Stimulated activated CD4-positive, alpha-beta T cell treated with anti-CD3 and anti-CD28 coated beads, TNF-alpha, amount 100 ng/mL, for 24 hours (primary cell): ENCODE results near the gene PTPRM.

Experiments used
- DNase-seq, 3 experiments: peaks; one replicate each; pipeline ENCODE4 v3.0.0-alpha.2; 2020; ENCODE audit warnings: low read depth in 3 of 3

The PTPRM gene

DNA sequence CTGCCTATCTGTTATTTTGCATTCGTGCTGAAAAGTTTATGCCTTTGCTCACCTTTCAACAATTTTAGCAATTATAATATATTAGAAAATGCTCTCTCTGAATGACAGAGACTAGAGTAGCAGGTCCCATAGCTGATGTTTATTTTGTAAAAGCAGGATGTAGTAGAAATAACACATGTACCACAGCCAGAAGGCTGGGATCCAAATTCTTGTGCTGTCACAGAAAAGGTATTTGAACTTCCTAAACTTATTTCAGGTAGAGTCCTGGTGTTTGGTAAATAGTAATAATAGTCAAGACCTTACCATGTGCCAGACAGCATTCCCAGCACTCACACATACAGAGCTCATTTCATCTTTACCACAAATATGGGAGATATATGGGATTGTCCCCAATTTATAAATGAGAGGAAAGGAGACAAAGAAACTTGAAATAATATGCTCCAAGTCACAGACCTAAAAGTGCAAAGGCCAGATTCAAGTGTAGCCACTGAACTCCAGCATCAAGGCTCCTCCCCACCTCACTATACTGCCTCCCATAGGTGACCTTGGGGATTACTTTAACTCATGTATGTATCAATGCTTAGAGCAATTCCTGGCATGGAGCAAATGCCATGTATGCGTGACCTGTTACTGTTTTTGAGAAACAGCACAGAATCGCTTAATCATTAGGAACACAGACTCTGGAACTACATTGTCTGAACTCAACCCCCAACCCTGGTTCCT is 757.4 kb downstream of the PTPRM start:
- no peak for DNase-seq

DNA sequence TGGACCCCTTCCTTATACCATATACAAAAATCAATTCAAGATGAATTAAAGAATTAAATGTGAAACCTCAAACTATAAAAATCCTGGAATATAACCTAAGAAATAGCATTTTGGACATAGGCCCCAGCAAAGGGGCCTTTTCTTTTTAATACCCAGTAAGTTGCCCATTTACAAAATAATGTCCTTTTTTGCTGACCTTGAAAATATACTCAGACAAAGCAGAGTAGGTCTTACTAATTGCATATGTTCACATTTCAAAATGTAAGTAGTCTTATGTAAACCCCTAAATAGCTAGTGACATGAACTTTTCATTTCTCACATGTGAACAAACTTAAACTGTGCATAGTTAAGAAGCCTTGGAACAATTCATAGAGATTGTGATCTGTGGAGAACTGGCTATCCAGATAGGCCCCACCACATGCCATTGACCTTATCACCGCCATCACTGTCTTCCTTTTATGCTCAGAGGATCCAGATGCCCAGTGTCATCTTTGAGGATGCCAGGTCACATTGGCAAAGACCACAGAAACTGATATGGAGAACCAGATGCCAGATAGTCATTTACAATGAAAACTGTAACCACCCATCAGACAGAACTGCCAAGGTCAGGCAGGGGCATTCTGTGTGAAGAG is 759.8 kb downstream of the PTPRM start:
- no peak for DNase-seq

DNA sequence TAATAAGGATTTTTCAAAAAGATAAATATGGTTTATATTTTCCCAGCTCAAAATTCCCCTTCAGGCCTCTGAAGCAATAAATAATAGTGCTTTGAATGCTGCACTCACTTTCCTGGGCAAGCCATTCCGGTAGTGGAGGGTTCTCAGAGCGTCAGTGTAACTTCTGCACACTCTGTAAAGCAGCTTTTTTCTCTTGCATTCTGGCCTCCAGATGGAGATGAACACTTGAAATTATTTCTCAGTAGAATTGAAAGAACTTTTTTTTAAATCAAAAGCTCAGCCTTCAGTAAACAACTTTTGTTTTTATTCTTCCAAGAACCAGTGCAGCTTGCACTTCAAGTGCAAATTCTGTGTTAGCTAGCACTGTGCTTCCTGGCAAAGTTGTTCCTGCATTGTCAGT is 761.0 kb downstream of the PTPRM start:
- DNase-seq = no peak

DNA sequence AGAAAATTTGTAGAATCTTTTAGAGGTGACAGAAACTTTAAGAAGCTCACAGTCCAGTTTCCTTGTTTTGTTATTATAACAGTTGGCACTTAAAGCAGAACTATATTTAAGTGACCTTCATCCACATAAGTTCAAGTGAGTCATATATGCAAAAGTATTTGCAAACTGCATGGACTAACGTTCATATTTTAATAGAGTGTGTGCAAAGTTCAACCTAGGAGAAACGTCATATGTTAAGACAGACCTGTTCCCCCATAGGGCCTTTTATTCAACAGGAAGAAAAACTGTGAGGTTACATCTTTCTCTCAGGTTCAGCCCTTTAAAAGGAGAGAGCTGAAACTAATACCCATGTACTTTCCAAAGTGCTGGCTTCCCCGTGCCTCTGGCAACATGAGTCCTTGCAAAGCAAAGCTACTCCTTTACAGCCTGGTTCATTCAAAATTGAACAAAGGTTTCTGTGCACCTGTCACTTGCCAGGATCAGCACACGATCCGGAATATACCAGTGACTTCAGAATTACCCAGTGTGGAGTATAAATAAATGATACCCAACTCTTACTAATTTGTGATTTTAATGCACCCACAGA is 762.2 kb downstream of the PTPRM start:
- DNase-seq = no peak

DNA sequence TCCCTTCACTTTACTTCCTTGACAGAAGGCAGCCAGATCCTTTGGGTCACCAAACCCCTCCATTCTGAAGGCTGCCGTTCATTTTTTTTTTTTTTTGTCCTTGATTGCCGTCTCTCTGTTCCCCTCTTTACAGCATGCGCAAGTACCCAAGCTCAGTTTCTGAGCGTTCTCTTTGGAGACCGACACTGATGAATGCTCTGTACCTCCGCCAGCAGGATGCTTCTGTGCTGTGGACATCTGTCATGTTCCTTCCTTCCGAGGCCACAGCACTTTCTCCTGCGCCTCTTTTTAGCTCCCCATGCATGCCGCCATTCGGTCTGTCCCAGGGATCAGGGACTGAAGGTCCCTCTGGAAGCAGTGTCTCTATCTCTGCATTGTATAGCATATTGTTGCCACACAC is 763.5 kb downstream of the PTPRM start:
- DNase-seq = no peak

DNA sequence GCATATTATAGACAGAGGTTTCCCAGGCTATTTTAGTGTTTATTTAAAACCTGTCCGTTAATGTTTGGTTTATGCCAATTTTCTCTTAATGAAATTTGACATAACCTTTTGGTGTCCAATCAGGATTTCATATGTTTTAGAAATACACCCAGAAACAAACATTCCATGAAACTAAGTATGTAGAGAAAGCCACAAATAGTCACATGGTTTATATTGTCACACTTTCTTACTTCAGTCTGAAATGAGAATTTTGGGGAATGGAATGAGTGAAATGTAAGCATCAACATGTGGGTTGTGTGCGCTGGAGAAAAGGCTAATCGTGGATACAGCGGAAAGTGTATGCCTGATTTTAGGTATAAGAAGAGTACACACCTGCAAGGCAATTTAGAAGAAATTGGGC is 765.2 kb downstream of the PTPRM start:
- no peak for DNase-seq

DNA sequence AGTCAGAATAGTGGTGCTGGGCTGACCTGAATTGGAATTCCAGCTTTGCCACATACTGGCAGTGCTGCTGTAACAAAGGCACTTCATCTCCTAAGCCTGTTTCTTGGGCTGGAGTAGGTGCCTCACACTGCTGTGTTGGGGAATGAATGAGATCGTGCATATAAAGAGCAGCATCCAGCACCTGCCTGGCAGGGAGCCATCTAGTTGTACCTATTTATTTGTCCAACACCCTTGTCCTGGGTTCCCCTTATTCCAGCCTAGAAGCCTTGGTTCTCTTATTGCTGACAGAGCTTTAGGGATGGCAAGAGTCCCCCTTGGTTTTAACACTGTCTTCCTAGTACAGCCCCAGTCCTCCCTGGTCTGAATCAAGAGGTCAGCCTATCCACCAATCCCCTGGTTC is 766.8 kb downstream of the PTPRM start:
- no peak for DNase-seq

DNA sequence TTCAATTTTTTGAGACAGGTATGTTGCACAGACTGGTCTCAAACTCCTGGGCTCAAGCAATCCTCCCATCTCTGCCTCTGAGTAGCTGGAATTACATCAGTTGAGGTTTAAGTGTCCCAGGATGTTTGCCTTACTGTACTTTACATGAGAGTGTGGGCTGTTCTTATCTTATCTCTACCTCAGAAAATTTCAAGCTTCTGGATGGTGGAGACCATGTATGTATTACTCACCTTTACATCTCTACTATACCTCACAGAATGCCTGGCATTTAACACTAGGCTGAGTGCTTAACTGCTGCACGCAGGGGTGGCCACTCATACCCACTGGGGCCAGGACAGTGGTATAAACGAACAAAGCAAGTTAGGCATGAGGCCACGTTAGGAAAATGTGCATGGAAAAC is 770.1 kb downstream of the PTPRM start:
- DNase-seq = no peak

DNA sequence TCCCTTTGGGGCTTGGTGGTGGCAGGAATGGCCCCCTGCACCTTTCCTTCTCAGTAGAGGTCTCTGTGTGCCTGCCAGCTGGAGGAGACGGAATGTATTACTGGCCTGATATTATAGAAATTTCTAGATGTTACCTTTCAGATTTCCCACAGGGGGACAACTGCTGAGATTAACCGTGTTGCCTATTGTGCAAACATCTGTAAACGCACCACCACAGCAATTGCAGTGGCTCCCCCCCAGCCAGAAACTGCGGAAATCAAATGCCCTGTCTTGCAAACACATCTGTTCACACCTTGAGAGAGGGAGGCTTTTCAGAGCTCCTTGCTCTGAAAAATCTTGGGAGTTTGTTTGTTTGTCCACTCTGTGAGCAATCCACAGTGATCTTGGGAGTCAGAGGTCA is 772.1 kb downstream of the PTPRM start:
- DNase-seq = no peak

DNA sequence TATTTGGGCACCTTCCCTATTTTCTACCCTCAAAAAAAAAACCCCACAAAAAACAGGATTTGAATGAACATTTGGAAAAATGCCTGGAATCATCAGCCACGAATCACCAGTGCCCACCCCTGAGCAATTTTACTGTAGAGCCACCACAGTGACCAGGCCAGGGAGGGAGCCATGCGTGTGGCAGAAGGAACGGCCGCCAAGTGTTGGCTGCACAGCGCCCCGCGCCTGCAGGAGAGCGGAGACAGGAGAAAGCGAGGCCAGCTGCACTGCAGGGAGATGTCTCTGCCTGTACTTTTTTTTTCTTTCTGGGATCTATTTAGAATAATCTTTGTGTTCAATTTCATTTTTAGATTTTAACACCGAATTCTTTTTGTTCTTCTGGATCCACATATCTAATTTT is 772.8 kb downstream of the PTPRM start:
- no peak for DNase-seq

DNA sequence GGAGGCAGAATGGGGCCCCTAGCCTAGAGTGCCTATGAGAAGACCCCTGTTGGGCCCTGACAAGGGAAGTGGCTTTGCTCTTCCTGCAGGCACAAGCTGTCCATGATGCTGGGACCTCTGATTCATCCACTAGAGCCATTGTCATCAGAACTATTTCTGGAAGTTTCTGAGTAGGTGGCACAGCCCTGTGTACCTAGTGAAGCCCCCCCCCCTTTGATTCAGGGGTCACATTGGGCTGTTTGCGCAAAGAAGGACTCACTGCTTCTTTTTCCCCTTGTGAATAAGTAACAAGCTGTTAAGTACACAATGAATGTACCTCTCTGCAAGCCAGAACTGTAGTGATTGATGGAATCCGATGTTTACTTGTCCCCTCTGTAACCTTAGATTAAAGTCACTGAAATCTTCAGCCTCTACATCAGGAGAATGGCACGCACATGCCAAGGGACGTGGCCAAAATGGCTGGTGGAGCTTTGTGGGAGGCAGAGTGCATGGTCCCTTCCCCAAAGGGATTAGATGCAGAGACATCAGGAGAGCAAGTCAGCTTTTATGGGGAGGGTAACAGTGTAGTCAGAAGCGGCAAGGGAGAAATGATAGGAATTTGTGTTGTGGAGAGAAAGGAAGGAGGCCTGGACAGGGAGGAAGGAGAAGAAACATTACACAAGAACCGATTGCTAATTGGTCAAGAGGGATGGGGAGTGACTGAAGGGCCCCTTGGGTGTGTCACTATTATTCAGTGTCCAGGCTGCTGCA is 774.5 kb downstream of the PTPRM start:
- no peak for DNase-seq

DNA sequence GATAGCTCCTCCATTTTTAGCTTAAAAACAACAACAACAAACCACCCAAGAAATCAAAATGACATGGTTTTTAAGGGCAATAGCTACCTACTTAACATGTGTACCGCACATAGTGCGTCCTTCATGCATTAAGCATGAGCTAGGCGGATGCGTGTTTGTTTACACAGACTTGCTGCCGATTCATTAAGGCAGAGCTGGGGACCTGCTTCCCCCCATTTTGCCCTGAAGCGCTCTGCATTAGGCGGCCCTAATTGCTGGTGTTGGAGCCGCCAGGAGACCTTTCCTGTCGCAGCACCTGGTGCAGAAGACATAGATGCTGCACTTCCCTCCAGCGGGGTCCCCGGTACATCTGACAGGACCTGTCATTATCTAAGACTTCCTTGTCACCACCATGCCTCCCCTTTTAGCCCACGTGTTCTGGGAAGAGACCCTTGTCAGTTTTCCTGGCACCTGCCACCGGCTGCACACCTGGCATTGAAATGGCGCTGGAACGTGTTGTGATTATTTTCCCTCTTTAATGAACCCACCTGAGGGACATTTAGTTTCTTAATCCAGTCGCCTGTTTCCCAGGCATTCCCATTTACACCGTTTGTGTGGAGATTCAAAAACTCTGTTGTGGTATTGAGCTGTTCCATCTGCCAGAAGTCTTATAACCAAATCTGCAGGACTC is 781.1 kb downstream of the PTPRM start:
- no peak for DNase-seq

DNA sequence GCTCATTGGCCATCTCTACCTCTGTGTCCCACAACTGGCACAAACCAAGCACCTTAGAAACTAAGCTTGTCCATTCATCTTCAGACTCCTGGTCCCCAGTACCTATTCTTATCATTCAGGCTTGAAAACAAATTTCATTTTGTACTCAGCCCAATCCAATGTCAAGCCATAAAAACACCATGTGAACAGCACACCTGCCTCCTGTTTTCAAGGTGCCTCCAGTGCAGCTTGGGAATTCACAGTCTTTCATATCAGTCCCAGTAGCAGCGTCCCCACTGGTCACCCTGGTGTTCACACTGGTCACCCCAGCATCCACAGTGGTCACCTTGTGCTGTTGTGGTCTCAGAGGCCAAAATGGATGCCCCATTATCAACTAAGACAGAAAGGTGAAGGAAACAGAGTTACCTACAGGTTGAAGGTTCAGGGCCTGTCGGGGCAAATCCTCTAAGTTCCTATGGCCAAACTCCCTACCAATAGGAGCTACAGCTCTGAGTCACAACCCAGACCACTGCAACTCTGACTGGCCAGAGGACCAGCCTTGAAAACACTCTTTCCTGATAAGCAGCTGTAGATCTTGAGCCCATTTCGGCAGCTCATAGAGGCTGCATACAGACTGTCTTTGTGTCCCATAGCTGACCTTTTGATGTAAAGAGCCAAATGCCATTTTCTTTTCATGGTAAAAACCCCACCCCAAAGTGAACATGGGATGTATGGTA is 782.6 kb downstream of the PTPRM start:
- no peak for DNase-seq

DNA sequence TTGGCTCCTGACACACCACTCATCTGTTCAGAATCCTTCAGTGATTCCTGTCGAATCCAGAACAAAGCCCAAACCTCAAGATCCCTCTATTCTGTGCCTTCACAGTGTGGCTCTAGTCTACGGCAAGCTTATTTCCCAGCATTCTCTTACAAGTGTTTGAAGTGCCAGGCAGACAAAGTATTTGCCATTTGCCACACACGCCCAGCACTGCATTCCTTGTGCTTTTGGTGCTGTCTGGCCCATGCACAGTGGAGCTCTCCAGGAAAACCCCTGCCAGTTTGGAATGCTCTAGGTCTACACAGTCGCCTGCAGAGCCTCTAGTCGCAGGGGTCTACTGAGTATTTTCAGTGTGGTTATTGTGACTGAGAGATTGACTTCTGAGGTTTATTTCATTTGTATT is 783.5 kb downstream of the PTPRM start:
- no peak for DNase-seq

DNA sequence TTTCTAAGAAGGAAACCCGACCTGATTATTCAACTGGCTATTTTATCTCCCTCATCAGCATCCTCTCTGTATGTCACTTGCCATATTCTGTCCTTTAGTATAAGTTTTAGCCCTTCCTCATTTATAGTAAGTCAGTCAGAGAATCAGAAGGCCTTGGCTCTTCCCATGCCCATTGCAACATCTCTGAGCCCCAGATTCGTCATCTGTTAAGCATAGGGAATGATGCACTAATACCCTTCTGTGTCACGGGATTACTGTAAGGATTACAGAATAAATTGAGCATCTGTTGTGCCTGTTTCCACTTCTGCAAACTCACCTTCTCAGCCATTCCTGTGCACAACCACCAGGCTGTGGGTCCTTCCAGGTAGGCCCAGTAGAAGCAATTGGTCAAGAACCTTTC is 784.0 kb downstream of the PTPRM start:
- DNase-seq = no peak

DNA sequence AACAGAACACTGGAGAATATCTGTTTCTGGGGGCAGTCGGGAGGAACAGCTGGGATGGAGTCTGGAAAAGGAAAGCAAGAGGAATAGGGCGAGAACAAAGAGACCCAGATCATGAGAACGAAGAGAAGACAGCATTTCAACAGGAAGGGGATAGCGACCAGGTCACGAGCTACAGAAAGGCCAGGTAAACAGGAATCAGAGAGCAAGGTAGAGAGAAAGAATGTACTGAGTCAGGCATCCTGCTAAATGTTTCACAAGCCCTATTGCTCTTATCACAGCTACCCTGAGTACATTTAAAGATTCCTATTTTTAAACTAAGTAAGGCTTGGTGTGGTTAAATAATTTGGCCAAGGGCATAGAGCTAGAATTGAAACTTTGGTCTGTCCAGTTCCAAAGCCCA is 787.2 kb downstream of the PTPRM start:
- no peak for DNase-seq

DNA sequence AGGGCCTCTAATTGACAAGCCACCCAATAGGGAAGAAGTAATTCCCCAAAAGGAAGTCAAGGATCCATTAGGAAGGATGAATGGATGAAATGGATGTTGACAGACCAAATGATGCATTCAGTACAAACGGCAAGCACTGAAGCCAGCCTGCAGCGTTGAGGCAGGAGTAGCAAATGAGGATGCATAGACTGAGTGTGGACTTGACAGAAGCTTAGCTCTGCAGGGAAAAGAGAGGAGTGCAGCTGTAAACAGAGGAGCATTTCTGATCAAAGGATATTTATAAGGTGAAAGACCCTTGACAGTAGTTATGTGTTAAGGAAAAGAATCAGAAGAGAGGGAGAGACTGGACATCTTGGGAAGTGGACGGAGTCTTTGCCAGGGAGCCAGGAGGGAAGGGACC is 788.9 kb downstream of the PTPRM start:
- DNase-seq = no peak

DNA sequence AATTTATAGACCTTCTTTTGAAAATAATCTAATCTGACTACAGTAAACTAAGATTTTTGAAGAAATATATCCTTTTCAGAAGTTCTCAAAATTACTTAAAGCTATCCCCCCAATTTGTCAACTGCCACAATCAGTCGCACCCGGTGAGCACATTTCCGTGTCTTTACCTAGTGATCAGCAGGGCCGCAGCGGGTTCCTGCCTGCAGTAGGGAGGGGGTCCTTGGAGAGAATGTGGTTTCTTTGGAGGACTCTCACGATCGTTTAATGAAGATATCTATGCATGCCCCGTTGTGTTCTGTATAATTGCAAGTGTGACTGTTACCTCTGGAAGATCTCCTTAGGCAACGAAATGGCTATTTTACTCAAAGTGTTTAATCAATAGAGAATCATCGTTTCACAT is 790.2 kb downstream of the PTPRM start:
- no peak for DNase-seq

DNA sequence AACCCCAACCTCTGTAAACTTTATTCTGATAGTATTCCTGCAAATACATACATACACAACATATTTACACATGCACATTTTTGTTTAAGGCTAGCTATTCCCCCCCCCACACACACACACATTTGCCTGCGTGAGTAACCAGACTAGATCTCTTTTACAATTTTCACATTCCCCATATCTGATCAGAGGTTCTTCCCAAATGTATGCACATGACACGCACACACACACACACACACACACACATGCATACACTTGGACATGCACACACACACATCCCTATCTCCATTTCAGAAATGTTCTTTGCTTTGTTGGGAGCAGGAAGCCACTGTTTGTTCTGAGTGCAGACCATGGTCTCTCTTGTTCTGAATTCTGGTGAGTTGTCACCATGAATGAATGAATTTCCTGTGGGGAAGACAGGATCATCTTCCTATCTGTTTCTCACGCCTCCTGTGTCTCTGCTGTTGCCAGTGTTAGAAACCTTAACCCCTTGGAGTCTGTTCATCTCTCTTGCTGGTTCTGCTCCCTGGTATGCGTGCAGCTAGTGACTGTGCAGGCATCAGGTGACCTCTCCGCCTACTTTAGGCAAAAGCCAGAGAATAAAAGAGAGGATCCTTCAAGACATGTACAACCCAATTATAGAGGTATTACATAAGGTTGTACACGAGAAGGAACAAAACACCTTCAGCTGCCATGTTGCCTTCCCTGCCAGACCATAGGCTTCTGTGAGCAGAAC is 791.1 kb downstream of the PTPRM start:
- DNase-seq = no peak

DNA sequence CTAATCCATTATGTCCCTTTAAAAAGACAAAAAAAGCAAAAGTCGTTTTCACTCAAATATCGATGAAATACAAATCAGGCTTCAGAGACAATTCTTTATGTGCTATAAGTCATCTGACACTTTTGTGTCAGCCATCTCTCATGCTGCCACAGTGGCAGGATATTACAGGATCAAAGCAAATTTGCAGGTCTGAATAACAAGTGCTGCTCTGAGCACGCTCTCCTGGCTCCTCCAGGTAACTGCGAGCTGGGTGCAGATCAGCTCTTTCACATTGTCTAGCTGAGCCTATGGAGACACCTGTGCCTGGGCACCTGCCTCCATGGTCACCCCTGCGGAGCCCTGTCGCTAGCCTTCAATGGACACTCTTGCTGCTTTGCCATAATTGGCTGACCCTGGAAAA is 792.0 kb downstream of the PTPRM start:
- DNase-seq = no peak

DNA sequence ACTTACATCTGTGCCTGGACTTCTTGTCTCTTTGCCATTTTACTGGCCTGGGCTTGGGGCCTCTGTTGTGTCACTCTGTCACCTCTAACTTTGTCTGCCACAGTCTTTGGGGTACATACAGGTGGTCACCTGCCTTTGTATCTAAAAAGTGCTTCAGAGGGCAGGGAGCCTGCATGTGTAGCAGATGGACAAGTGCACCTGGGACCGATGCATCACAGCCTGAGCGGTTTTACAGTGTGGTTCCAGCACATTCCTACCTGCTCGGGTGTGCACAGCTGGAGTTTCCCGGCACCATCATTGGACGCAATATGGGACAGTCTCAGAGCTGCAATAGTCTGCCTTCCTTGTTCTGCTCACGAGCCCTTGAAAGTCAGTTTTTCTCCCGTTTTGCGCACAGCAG is 792.4 kb downstream of the PTPRM start:
- no peak for DNase-seq
